Measurements from ENCODE around the gene DYNC1H1.
"Not testable (repeated sequence)": the region's sequence is repeated elsewhere in the genome, so short reads cannot be mapped to it uniquely, and the experiment has no call there.

DYNC1H1 gene

GRCh38 chr14:102063808-102064429 lies 99.5 kb downstream of the DYNC1H1 start:
- DNase-seq (ENCODE audit: low read depth in 2 of 2) = no peak

- not testable (repeated sequence) for DNase-seq (ENCODE audit: low read depth in 2 of 2)
These were observed 100.2 kb downstream of the DYNC1H1 start for GRCh38 chr14:102064590-102064989.

GRCh38 chr14:102066041-102066451 lies 101.7 kb downstream of the DYNC1H1 start:
- DNase-seq (ENCODE audit: low read depth in 2 of 2) = no peak

DNA sequence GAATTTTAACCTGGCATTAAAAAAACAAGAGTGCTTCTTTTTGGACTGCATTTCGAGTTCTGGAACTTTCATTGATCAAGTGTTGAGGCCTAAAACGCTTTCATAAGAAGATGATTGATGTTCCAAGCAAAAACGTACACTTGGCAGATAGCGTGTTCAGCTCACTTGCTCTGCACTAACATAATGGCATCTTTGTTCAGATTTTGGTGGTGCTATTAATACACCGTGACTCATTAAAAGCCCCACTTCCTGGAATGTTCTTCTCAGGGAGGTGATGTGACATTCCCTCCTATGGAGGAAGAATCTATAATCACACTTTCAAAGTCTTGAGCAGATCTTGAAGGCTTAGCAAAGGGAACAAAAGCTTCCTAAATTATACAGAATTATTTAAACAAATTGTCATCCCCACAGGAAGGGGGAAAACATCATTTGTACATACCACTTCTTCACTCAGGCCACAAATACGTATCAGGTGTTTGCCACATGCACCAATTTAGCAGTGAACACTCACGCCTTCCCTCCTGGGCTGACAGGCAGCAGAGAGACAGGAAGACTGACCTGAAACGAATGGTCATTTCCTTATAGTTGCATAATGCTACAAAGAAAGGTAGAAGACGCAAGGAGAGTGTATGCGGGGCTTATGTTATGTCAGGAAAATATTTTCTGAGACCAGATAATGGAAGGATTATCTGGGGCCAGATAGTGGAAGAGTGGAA lies 107.1 kb downstream of the DYNC1H1 start:
- DNase-seq (ENCODE audit: low read depth in 2 of 2) = no peak

DNA sequence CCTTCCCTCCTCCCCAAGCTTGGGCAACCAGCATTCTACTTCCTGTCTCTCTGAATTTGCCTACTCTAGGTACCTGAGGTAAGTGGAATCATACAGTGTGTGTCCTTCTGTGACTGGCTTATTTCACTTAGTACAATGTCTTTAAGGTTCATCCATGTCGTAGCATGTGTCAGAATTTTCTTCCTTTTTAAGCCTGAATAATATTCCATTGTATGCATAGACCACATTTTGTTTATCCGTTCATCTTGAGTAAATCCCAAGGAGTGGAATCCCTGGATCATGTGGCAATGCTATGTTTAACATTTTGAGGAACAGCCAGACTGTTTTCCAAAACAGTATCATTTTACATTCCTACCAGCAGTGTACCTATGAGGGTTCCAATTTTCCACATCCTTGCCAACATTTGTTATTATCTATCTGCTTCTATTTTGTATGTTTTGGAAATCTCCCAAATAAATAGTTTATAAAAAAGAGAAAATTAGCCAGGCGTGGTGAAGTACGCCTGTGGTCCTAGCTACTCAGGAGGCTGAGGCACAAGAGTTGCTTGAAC lies 110.1 kb downstream of the DYNC1H1 start:
- no peak for DNase-seq (ENCODE audit: low read depth in 2 of 2)

GRCh38 chr14:102075155-102075554 lies 110.8 kb downstream of the DYNC1H1 start:
- no peak for DNase-seq (ENCODE audit: low read depth in 2 of 2)

DNA sequence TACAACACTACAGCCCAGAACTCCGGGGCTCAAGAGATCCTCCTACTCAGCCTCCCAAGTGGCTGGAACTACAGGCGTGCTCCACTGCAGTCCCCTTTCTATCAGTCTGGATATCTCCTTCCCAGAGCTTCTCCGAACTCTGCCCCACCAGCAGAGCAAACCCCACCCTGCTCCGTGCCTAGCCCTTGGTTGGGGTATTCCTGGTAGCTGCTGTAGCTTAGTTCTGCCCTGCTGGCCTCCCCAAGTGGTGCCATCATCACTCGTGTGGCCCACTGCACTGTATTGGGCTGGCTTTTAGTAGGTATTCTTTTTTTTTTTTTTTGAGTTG lies 113.0 kb downstream of the DYNC1H1 start:
- no peak for DNase-seq (ENCODE audit: low read depth in 2 of 2)

DNA sequence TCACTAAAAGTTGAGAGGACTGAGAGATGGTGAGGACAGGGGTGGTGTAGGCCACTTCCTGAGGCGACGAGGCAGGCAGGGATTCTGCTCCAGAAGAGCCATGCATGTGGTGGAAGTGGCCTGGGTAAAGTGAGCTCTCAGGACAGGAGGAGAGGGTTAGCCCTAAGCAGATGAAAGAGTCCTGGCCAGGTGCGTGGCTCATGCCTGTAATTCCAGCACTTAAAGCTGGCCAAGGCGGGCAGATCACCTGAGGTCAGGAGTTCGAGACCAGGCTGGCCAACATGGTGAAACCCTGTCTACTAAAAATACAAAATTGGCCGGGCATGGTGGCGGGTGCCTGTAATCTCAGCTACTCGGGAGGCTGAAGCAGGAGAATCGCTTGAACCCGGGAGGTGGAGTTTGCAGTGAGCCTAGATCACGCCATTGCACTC lies 114.0 kb downstream of the DYNC1H1 start:
- not testable (repeated sequence) for DNase-seq (ENCODE audit: low read depth in 2 of 2)

DNA sequence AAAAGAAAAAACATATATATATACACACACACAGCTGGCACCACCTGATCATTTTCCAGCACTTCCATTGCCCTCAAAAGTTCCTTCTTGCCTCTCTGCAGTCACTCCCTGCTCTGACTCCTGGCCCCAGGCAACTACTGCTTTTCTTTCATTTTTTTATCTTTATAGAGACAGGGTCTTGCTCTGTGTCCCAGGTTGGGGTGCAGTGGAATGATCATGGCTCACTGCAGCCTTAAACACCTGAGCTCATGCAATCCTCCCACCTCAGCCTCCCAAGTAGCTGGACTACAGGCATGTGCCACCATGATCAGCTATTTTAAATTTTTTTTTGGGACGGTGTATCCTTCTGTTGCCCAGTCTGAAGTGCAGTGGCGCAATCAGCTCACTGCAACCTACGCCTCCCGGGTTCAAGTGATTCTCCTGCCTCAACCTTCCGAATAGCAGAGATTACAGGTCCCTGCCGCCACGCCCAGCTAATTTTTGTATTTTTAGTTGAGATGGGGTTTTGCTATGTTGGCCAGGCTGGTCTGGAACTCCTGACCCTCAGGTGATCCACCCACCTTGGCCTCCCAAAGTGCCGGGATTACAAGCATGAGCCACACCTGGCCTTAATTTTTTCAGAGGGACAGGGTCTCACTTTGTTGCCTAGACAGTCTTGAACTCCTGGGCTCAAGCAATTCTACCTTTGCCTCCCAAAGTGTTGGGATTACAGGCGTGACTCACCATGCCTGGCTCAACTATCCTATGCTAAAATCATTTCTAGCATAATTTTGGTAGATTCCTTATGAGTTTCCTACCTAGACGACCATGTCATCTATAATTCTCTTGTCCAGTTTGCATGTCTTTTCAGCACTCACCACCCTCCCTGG lies 114.7 kb downstream of the DYNC1H1 start:
- DNase-seq (ENCODE audit: low read depth in 2 of 2) = no peak

DNA sequence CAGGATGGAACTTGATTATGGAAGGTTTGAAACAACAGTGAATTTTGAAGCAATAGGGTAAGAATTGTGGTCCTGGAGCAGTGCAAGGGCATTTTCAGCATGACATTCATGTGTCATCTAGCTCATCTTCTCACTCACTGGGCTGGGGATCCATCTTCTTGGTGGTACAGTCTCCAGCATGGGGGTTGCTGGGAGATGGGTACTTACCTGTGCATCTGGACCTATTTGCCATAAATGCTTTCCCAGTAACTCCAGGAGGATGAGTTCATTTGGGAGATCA lies 115.3 kb downstream of the DYNC1H1 start:
- DNase-seq (ENCODE audit: low read depth in 2 of 2) = no peak

GRCh38 chr14:102080183-102081080 lies 116.1 kb downstream of the DYNC1H1 start:
- no peak for DNase-seq (ENCODE audit: low read depth in 2 of 2)

GRCh38 chr14:102081231-102082080 lies 117.1 kb downstream of the DYNC1H1 start:
- no peak for DNase-seq (ENCODE audit: low read depth in 2 of 2)

DNA sequence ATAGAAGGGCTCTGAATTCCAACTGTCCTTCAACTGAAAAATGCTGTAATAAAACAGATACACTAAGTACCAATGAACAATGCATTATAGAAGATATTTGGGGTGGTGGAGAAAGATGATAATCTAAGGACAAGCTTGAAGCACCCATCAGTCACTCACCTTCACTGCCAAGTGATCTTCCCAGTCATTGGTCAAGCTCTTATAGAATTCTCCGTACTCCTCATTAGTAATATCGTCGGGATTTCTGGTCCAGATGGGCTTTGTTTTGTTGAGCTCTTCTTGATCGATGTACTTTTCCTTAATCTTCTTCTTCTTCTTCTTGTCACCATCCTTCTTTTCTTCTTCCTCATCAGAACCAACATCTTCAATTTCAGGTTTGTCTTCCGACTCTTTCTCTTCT lies 120.1 kb downstream of the DYNC1H1 start:
- not testable (repeated sequence) for DNase-seq (ENCODE audit: low read depth in 2 of 2)

DNA sequence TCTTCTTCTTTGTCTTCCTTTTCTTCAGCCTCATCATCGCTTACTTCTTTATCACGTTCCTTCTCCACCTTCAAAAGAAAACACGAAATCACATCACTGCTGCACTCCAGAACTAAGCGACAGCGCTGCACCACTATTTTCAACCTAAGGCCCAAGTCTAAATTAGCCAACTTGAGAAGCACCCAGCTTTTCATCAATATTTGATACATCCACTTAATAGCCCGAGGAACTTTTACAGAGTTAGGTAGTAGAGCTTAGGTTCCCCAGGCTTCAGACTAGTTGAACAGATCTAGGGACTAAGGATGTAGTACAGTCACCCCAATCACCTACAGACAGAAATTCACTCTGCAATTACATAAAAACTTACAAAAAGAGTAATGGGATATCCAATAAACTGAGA lies 120.6 kb downstream of the DYNC1H1 start:
- DNase-seq (ENCODE audit: low read depth in 2 of 2) = no peak

DNA sequence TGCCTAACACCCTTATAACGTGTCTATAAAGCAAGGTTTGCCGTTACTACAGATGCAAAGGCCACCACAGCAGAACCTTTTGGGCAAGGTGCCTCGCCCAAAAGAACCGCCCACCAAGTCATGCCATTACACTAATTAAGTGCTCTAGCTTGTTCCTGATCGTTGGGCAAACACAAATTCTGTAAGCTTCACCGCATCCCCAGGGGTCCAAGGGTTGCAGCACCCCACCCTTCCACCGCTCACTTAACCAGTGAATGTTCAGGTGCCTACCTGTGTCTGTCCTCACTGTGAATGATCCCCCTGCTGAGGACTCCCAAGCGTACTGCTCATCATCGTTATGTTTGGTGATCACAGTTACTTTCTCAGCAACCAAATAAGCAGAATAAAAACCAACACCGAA lies 121.1 kb downstream of the DYNC1H1 start:
- DNase-seq (ENCODE audit: low read depth in 2 of 2) = no peak

- DNase-seq (ENCODE audit: low read depth in 2 of 2) = peak; percentile 34 to 45
These were observed 121.8 kb downstream of the DYNC1H1 start for GRCh38 chr14:102085948-102086708.

DNA sequence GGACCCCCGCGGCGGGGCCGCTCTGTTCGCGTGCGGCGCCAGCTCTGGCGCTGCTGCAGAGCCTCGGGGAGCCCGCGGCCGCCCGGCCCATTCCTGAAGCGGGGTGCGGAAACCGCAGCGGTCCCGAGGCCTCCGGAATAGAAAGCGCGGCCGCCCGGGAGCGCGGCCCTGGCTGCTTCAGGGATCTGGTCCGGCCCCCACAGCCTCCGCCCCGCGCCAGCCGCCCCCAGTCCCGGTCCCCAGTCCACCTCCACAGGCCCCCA lies 122.3 kb downstream of the DYNC1H1 start:
- DNase-seq (ENCODE audit: low read depth in 2 of 2) = no peak

DNA sequence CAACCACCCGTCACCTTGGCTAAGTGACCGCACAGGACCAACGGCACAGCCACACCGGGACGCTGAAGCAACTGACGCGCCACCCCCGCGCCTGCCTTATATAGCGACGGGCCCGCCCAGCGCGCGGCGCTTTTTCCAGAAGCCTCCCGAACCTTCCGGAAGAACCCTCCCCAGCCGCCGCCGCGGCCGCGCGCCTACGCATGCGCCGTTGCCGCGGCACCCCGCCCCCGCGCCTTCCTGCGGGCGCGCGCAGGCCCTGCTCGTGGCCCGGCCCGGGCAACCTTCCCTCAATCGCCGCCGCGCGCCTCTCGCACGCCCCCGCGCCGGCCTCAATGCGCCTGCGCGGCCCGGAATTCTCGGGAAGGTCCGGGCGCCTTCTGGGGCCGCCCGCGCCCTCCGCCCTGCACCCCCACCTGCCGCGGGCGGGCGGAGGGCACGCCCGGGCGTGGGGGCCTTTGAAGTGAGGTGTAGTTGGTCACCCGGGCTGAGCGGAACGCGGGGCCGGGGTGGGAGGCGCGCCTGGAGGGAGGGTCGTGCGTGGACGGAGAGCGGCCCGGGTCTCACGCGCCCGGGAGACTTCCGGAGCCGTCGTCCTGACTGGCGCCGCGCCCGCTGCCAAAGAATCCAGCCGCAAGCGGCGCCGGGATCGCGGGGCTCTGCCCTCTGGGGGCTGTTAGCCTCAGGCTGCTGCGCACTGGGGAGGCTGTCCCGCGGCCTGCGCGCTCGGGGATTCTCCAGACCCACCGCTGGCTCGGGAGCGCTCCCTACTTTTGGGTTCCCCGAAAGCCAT lies 122.8 kb downstream of the DYNC1H1 start, which contains the start of gene HSP90AA1:
Gene HSP90AA1 (minus strand): TSS at position 73 of the 790 bp plus-strand sequence. CDS start 666 bp downstream, outside the sequence.
- DNase-seq (ENCODE audit: low read depth in 2 of 2) = peak; percentile 92 to 96

- DNase-seq (ENCODE audit: low read depth in 2 of 2) = no peak
These were observed 123.3 kb downstream of the DYNC1H1 start for GRCh38 chr14:102087762-102088011.

Measured in stimulated activated CD8-positive, alpha-beta memory T cell treated with anti-CD3 and anti-CD28 coated beads, Interleukin-15, amount 100 ng/mL, for 48 hours (primary cell).